Measurements from ENCODE around the gene IL1R2.
"Not testable (repeated sequence)": the region's sequence is repeated elsewhere in the genome, so short reads cannot be mapped to it uniquely, and the experiment has no call there.

Gene IL1R2

GRCh38 chr2:101998556-101998895 lies 6.8 kb downstream of the IL1R2 start:
- in situ Hi-C loops (cut with MboI; ENCODE audit: low sequenced_read_pairs): no loop called here

GRCh38 chr2:101998896-101999789 lies 7.4 kb downstream of the IL1R2 start:
- in situ Hi-C loops (cut with MboI; ENCODE audit: low sequenced_read_pairs): no loop called here

GRCh38 chr2:102000012-102000411 lies 8.3 kb downstream of the IL1R2 start:
- in situ Hi-C loops (cut with MboI; ENCODE audit: low sequenced_read_pairs): no loop called here

GRCh38 chr2:102000813-102001766 lies 9.3 kb downstream of the IL1R2 start:
- in situ Hi-C loops (cut with MboI; ENCODE audit: low sequenced_read_pairs): no loop called here

GRCh38 chr2:102001767-102002142 lies 10.0 kb downstream of the IL1R2 start:
- in situ Hi-C loops (cut with MboI; ENCODE audit: low sequenced_read_pairs): no loop called here

GRCh38 chr2:102002228-102002627 lies 10.5 kb downstream of the IL1R2 start:
- in situ Hi-C loops (cut with MboI; ENCODE audit: low sequenced_read_pairs): no loop called here

GRCh38 chr2:102002909-102003308 lies 11.1 kb downstream of the IL1R2 start:
- in situ Hi-C loops (cut with MboI; ENCODE audit: low sequenced_read_pairs): not testable (repeated sequence)

GRCh38 chr2:102003696-102004095 lies 11.9 kb downstream of the IL1R2 start:
- in situ Hi-C loops (cut with MboI; ENCODE audit: low sequenced_read_pairs): no loop called here

- in situ Hi-C loops (cut with MboI; ENCODE audit: low sequenced_read_pairs): no loop called here
These were observed 12.8 kb downstream of the IL1R2 start for GRCh38 chr2:102004581-102004980.

- in situ Hi-C loops (cut with MboI; ENCODE audit: low sequenced_read_pairs): no loop called here
These were observed 13.7 kb downstream of the IL1R2 start for GRCh38 chr2:102005449-102005848.

GRCh38 chr2:102005989-102006885 lies 14.5 kb downstream of the IL1R2 start:
- in situ Hi-C loops (cut with MboI; ENCODE audit: low sequenced_read_pairs): no loop called here

- in situ Hi-C loops (cut with MboI; ENCODE audit: low sequenced_read_pairs): no loop called here
These were observed 15.1 kb downstream of the IL1R2 start for GRCh38 chr2:102006886-102007278.

GRCh38 chr2:102008490-102008889 lies 16.7 kb downstream of the IL1R2 start:
- in situ Hi-C loops (cut with MboI; ENCODE audit: low sequenced_read_pairs): no loop called here

- in situ Hi-C loops (cut with MboI; ENCODE audit: low sequenced_read_pairs): no loop called here
These were observed 17.8 kb downstream of the IL1R2 start for GRCh38 chr2:102009557-102009956.

GRCh38 chr2:102010902-102011301 lies 19.1 kb downstream of the IL1R2 start:
- in situ Hi-C loops (cut with MboI; ENCODE audit: low sequenced_read_pairs): no loop called here

GRCh38 chr2:102012061-102012614 lies 20.4 kb downstream of the IL1R2 start:
- in situ Hi-C loops (cut with MboI; ENCODE audit: low sequenced_read_pairs): no loop called here

- in situ Hi-C loops (cut with MboI; ENCODE audit: low sequenced_read_pairs): no loop called here
These were observed 21.7 kb downstream of the IL1R2 start for GRCh38 chr2:102013206-102014040.

GRCh38 chr2:102014041-102014345 lies 22.2 kb downstream of the IL1R2 start:
- in situ Hi-C loops (cut with MboI; ENCODE audit: low sequenced_read_pairs): no loop called here

- in situ Hi-C loops (cut with MboI; ENCODE audit: low sequenced_read_pairs): no loop called here
These were observed 23.6 kb downstream of the IL1R2 start for GRCh38 chr2:102015399-102015798.
